Neural cell (in vitro differentiated cells): ENCODE measurements around the gene KIAA1958. TPM values are rescaled to one million over a fixed set of nuclear protein-coding genes. Genes with fewer than 3 reads are reported as not detected.

Experiments
- H2AFZ ChIP-seq: fragments of 200-600, 300-800 bp; sonication (generic), shearing (Covaris generic); 2 replicates; pipeline ENCODE4 v1.6.0; 2014; ENCODE audit warnings: low read depth, mild to moderate bottlenecking, antibody characterized with exemption, low read length, moderate library complexity
- H3F3A ChIP-seq: fragments of 200-600 bp; shearing (Covaris generic); 2 replicates; pipeline ENCODE4 v1.6.1; 2016; ENCODE audit warnings: mild to moderate bottlenecking, moderate library complexity, mixed read lengths, antibody characterized with exemption, low read length; ENCODE audit not compliant: insufficient read depth, poor library complexity, severe bottlenecking
- H3K27ac ChIP-seq: fragments of 200-600, 300-800 bp; sonication (generic), shearing (Covaris generic); 2 replicates; pipeline ENCODE4 v1.5.1; 2014; ENCODE audit warnings: mild to moderate bottlenecking, low read length, moderate library complexity
- H3K27me3 ChIP-seq: fragments of 300-800, 200-600 bp; sonication (generic), shearing (Covaris generic); 2 replicates; pipeline ENCODE4 v1.6.0; 2014; ENCODE audit warnings: mild to moderate bottlenecking, low read depth, low read length, moderate library complexity; ENCODE audit not compliant: insufficient read depth
- H3K36me3 ChIP-seq: fragments of 300-800, 200-600 bp; sonication (generic), shearing (Covaris generic); 2 replicates; pipeline ENCODE4 v1.5.1; 2014; ENCODE audit warnings: mild to moderate bottlenecking, antibody characterized with exemption, low read length, moderate library complexity; ENCODE audit not compliant: insufficient read depth
- H3K4me2 ChIP-seq: fragments of 300-800, 200-600 bp; sonication (generic), shearing (Covaris generic); 2 replicates; pipeline ENCODE4 v1.6.0; 2014; ENCODE audit warnings: mild to moderate bottlenecking, low read length
- H3K4me3 ChIP-seq: fragments of 300-800, 200-600 bp; sonication (generic), shearing (Covaris generic); 2 replicates; pipeline ENCODE4 v1.5.1; 2014; ENCODE audit warnings: mild to moderate bottlenecking, low read length, moderate library complexity
- H3K79me2 ChIP-seq: fragments of 200-600 bp; shearing (Covaris generic); replicated peaks from 2 replicates; pipeline ENCODE4 v1.6.0; 2014; ENCODE audit warnings: mild to moderate bottlenecking, low read length, moderate library complexity; ENCODE audit not compliant: insufficient read depth
- H3K9ac ChIP-seq: fragments of 300-800, 200-600 bp; sonication (generic), shearing (Covaris generic); 2 replicates; pipeline ENCODE4 v1.6.1; 2016; ENCODE audit warnings: mild to moderate bottlenecking, low read length, mixed read lengths
- H3K9me2 ChIP-seq: fragments of 200-600 bp; shearing (Covaris generic); 2 replicates; pipeline ENCODE4 v1.6.1; 2016; ENCODE audit warnings: mild to moderate bottlenecking, low read length, mixed read lengths; ENCODE audit not compliant: insufficient read depth
- H3K9me3 ChIP-seq: fragments of 200-600, 300-800 bp; sonication (generic), shearing (Covaris generic); 2 replicates; pipeline ENCODE4 v1.6.1; 2016; ENCODE audit warnings: mild to moderate bottlenecking, mixed run types, low read length, moderate library complexity, mixed read lengths
- H4K20me1 ChIP-seq: fragments of 200-600 bp; shearing (Covaris generic); 2 replicates; pipeline ENCODE4 v1.6.1; 2016; ENCODE audit warnings: mild to moderate bottlenecking, mixed run types; ENCODE audit not compliant: insufficient read depth
- EP300 ChIP-seq: fragments of 450-650 bp; conservative IDR thresholded peaks from 2 replicates; pipeline ENCODE4 v1.6.1; 2014; ENCODE audit warnings: antibody characterized with exemption, mild to moderate bottlenecking, moderate library complexity; ENCODE audit not compliant: poor library complexity, severe bottlenecking
- EZH2 ChIP-seq: fragments of 200-600, 300-800 bp; shearing (Covaris generic), sonication (generic); IDR thresholded peaks from 2 replicates; pipeline ENCODE4 v1.6.1; 2014; ENCODE audit warnings: antibody characterized with exemption, low read length, borderline replicate concordance, mild to moderate bottlenecking; ENCODE audit not compliant: insufficient read depth, poor library complexity, severe bottlenecking
- MXI1 ChIP-seq: fragments of 450-650 bp; conservative IDR thresholded peaks from 2 replicates; pipeline ENCODE4 v1.6.1; 2014; ENCODE audit warnings: antibody characterized with exemption, mild to moderate bottlenecking; ENCODE audit not compliant: poor library complexity, severe bottlenecking
- POLR2AphosphoS5 ChIP-seq: IDR thresholded peaks from 2 replicates; pipeline ENCODE4 v1.6.1; 2012
- RAD21 ChIP-seq: fragments of 450-650 bp; conservative IDR thresholded peaks from 2 replicates; pipeline ENCODE4 v1.6.1; 2014; ENCODE audit warnings: antibody characterized with exemption, mild to moderate bottlenecking, moderate library complexity
- SMC3 ChIP-seq: fragments of 450-650 bp; conservative IDR thresholded peaks from 2 replicates; pipeline ENCODE4 v1.6.1; 2014; ENCODE audit warnings: antibody characterized with exemption, mild to moderate bottlenecking, moderate library complexity; ENCODE audit not compliant: poor library complexity
- TAF1 ChIP-seq: IDR thresholded peaks from 2 replicates; pipeline ENCODE4 v1.6.1; 2012; ENCODE audit warnings: low read depth
- polyA plus RNA-seq: library from polyadenylated mRNA; depleted of rRNA; stranded (reverse); fragments of >200 nt; gene quantifications from 2 replicates; pipeline ENCODE4 v1.2.3, GENCODE V29; 2014
- TF ChIP-seq, protein P1 (sequence below): IDR thresholded peaks from 2 replicates; pipeline ENCODE4 v1.6.1; 2012; ENCODE audit warnings: borderline replicate concordance
- TF ChIP-seq, protein P2 (sequence below): fragments of 450-650 bp; IDR thresholded peaks from 2 replicates; pipeline ENCODE4 v1.5.1; 2014; ENCODE audit warnings: antibody characterized with exemption, mild to moderate bottlenecking, moderate library complexity; ENCODE audit not compliant: poor library complexity, severe bottlenecking

KIAA1958 gene
- polyA plus RNA-seq, 1 donor from 2014 or later, result 8.4 TPM

DNA sequence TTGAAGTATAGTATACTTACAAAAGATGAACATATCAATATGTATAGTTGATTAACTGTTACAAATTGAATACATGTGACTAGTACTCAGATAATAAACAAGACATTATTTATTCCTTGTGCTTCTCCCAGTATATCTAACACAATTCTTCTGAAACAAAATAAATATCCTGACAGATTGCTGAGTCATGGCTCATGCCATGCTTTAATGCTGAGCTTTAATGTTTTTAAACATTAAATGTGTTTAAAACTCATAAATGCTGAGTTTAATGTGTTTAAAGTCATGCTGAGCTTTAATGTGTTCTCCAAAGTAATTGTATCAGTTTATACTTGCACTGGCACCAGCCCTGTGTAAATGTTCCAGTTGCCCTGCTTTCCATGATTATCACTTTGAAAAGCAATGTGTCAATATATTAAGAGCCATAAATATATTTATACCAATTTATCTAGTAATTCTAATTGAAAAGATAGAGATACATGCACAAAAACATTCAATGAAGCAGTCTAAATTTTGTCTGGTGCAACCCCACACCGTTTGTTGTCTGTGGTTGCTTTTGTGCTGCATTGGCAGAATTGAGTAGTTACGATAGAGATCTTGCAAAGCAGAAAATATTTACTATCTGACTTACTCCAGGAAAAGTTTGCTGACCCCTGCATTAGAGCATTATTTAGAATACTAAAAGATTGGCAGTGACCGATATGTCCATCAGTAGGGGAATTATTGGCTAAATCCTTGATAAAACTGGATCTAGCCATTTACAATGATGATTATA is 15.7 kb downstream of the KIAA1958 start:
- TF ChIP-seq POLR2AphosphoS5 (no peak), SMC3 (no peak), RAD21 (no peak), TAF1 (no peak), MXI1 (no peak), EZH2 (no peak), EP300 (no peak)
- TF ChIP-seq, protein P1, sequence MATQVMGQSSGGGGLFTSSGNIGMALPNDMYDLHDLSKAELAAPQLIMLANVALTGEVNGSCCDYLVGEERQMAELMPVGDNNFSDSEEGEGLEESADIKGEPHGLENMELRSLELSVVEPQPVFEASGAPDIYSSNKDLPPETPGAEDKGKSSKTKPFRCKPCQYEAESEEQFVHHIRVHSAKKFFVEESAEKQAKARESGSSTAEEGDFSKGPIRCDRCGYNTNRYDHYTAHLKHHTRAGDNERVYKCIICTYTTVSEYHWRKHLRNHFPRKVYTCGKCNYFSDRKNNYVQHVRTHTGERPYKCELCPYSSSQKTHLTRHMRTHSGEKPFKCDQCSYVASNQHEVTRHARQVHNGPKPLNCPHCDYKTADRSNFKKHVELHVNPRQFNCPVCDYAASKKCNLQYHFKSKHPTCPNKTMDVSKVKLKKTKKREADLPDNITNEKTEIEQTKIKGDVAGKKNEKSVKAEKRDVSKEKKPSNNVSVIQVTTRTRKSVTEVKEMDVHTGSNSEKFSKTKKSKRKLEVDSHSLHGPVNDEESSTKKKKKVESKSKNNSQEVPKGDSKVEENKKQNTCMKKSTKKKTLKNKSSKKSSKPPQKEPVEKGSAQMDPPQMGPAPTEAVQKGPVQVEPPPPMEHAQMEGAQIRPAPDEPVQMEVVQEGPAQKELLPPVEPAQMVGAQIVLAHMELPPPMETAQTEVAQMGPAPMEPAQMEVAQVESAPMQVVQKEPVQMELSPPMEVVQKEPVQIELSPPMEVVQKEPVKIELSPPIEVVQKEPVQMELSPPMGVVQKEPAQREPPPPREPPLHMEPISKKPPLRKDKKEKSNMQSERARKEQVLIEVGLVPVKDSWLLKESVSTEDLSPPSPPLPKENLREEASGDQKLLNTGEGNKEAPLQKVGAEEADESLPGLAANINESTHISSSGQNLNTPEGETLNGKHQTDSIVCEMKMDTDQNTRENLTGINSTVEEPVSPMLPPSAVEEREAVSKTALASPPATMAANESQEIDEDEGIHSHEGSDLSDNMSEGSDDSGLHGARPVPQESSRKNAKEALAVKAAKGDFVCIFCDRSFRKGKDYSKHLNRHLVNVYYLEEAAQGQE, result no peak
- TF ChIP-seq, protein P2, sequence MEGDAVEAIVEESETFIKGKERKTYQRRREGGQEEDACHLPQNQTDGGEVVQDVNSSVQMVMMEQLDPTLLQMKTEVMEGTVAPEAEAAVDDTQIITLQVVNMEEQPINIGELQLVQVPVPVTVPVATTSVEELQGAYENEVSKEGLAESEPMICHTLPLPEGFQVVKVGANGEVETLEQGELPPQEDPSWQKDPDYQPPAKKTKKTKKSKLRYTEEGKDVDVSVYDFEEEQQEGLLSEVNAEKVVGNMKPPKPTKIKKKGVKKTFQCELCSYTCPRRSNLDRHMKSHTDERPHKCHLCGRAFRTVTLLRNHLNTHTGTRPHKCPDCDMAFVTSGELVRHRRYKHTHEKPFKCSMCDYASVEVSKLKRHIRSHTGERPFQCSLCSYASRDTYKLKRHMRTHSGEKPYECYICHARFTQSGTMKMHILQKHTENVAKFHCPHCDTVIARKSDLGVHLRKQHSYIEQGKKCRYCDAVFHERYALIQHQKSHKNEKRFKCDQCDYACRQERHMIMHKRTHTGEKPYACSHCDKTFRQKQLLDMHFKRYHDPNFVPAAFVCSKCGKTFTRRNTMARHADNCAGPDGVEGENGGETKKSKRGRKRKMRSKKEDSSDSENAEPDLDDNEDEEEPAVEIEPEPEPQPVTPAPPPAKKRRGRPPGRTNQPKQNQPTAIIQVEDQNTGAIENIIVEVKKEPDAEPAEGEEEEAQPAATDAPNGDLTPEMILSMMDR, result no peak
- no peaks in the 10 kb centered on the region for H3K9me2 ChIP-seq
- H3F3A ChIP-seq, result no peaks in the 10 kb centered on the region
- H4K20me1 ChIP-seq, result no peaks in the 10 kb centered on the region
- H3K9me3 ChIP-seq, result no peaks in the 10 kb centered on the region
- no peaks in the 10 kb centered on the region for H3K27me3 ChIP-seq
- no peak overlapping the region for H3K9ac ChIP-seq
- no peak overlapping the region for H3K27ac ChIP-seq
- H3K79me2 ChIP-seq, result peaks cover 93% of the 10 kb centered on the region
- no peak overlapping the region for H3K4me2 ChIP-seq
- H3K36me3 ChIP-seq, result no peaks in the 10 kb centered on the region
- H2AFZ ChIP-seq, result no peak overlapping the region
- no peak overlapping the region for H3K4me3 ChIP-seq

DNA sequence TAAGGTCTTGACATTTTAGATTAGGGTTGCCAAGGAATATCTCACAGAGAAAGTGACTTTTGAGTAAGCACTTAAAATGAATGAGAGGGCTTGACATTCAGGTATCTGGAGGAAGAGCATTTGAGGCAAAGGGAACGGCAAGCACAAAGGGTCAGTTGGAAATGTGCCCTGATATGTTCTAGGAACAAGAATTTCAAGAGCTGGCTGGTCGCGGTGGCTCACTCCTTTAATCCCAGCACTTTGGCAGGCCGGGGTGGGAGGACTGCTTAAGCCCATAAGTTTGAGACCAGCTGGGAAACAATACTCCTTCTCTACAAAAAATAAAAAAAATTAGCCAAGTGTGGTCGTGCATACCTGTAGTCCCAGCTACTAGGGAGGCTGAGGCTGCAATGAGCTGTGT is 16.5 kb downstream of the KIAA1958 start:
- Histone ChIP-seq H2AFZ (no peak overlapping the region), H3K79me2 (peaks cover 93% of the 10 kb centered on the region), H3K9me2 (no peaks in the 10 kb centered on the region), H3F3A (no peaks in the 10 kb centered on the region), H3K27me3 (no peaks in the 10 kb centered on the region), H3K9me3 (no peaks in the 10 kb centered on the region), H4K20me1 (no peaks in the 10 kb centered on the region), H3K4me3 (no peak overlapping the region), H3K27ac (no peak overlapping the region), H3K36me3 (no peaks in the 10 kb centered on the region), H3K4me2 (no peak overlapping the region), H3K9ac (no peak overlapping the region)
- no peak for TF ChIP-seq RAD21
